HCT116 (cell line): ENCODE measurements around the gene MAN2B1. TPM values are rescaled to one million over a fixed set of nuclear protein-coding genes. Genes with fewer than 3 reads are reported as not detected.

Source experiments
- ATAC-seq: fragments of 200-7000 bp; cut with Tn5 transposase; 2 replicates; pipeline ENCODE4 v1.9.1; 2020; ENCODE audit warnings: mild to moderate bottlenecking, moderate library complexity
- BruUV-seq: library from RNA; stranded (reverse); fragments of 400-500 nt; replicated peaks from 2 replicates; lab custom pipeline; 2021; lab: Mats Ljungman, UMichigan
- CTCF ChIA-PET: fragments of 300-600 bp; sonication (Branson Sonifier 250); formaldehyde crosslinking; loops from one replicate; lab custom pipeline; 2021; ENCODE audit warnings: antibody characterized with exemption; lab: Charles Lee
- POLR2A ChIA-PET: fragments of 300-600, 350-600 bp; sonication (Branson Sonifier 250); formaldehyde crosslinking; loops from one replicate; lab custom pipeline; 2021; ENCODE audit warnings: antibody characterized with exemption; lab: Charles Lee
- RAD21 ChIA-PET, 2 experiments: fragments of 300-600 bp; sonication (Branson Sonifier 250); formaldehyde crosslinking; loops; one replicate each; lab custom pipeline; 2023; ENCODE audit warnings: low total read pairs in 2 of 2; ENCODE audit not compliant: uncharacterized antibody in 2 of 2, unreplicated experiment in 2 of 2, low non-redundant PET in 1 of 2; lab: Charles Lee
- DNase-seq: peaks from one replicate; pipeline ENCODE4 v3.0.0-alpha.2; 2010; ENCODE audit warnings: low read depth, low spot score
- H2AFZ ChIP-seq: fragments of 200-600 bp; shearing (Covaris generic), sonication (generic); 2 replicates; pipeline ENCODE4 v1.6.1; 2017; ENCODE audit warnings: low read depth, mixed run types, mixed read lengths, antibody characterized with exemption, low read length; ENCODE audit not compliant: poor library complexity, severe bottlenecking
- H3K27ac ChIP-seq: 2 replicates; pipeline ENCODE4 v1.5.1; 2012; ENCODE audit warnings: low read depth, low read length
- H3K27me3 ChIP-seq: fragments of 200-600 bp; sonication (generic); 2 replicates; pipeline ENCODE4 v1.6.1; 2016; ENCODE audit warnings: mixed run types, low read length, mixed read lengths; ENCODE audit not compliant: insufficient read depth
- H3K36me3 ChIP-seq, 2 experiments: fragments of 200-500 bp in 1 of 2; fragments of 200-600 bp in 1 of 2; sonication (Bioruptor generic) in 1 of 2; sonication (generic) in 1 of 2; 2 replicates each; pipeline versions ENCODE4 v1.5.1 to v1.6.1; 2014 to 2016; ENCODE audit warnings: low read length in 2 of 2, inconsistent platforms in 1 of 2, mixed read lengths in 1 of 2, mixed run types in 1 of 2; ENCODE audit not compliant: insufficient read depth in 2 of 2, control insufficient read depth in 1 of 2
- H3K4me1 ChIP-seq, 2 experiments: fragments of 200-600 bp in 1 of 2; sonication (generic) in 1 of 2; 2 replicates each; pipeline versions ENCODE4 v1.5.1 to v1.6.1; 2012 to 2017; ENCODE audit warnings: low read length in 2 of 2, inconsistent platforms in 1 of 2, mild to moderate bottlenecking in 1 of 2, mixed read lengths in 1 of 2, mixed run types in 1 of 2, moderate library complexity in 1 of 2; ENCODE audit not compliant: insufficient read depth in 2 of 2, control insufficient read depth in 1 of 2
- H3K4me2 ChIP-seq: fragments of 200-600 bp; sonication (generic); 2 replicates; pipeline ENCODE4 v1.6.1; 2017; ENCODE audit warnings: mixed run types, low read length, mixed read lengths
- H3K4me3 ChIP-seq, 2 experiments: fragments of 200-600 bp in 1 of 2; sonication (generic) in 1 of 2; replicated peaks in 1 of 2; 2 replicates each; pipeline ENCODE4 v1.5.1; 2011 to 2016; ENCODE audit warnings: low read length in 2 of 2, control low read depth in 1 of 2, low read depth in 1 of 2, mild to moderate bottlenecking in 1 of 2, mixed read lengths in 1 of 2, mixed run types in 1 of 2
- H3K79me2 ChIP-seq: fragments of 200-600 bp; sonication (generic); 2 replicates; pipeline ENCODE4 v1.6.1; 2017; ENCODE audit warnings: mild to moderate bottlenecking, mixed run types, low read length, moderate library complexity, mixed read lengths; ENCODE audit not compliant: insufficient read depth
- H3K9ac ChIP-seq: fragments of 200-600 bp; sonication (generic); 2 replicates; pipeline ENCODE4 v1.6.1; 2016; ENCODE audit warnings: low read length, mixed read lengths
- H3K9me2 ChIP-seq: fragments of 200-600 bp; sonication (generic), shearing (Covaris generic); 2 replicates; pipeline ENCODE4 v1.6.1; 2017; ENCODE audit warnings: mixed run types, mild to moderate bottlenecking, moderate library complexity; ENCODE audit not compliant: insufficient read depth
- H3K9me3 ChIP-seq, 2 experiments: fragments of 200-500 bp in 1 of 2; fragments of 200-600 bp in 1 of 2; sonication (Bioruptor generic) in 1 of 2; sonication (generic) in 1 of 2; 2 replicates each; pipeline ENCODE4 v1.6.1; 2014 to 2017; ENCODE audit warnings: low read length in 2 of 2, mixed read lengths in 2 of 2, inconsistent platforms in 1 of 2, low read depth in 1 of 2, mild to moderate bottlenecking in 1 of 2, mixed run types in 1 of 2, moderate library complexity in 1 of 2; ENCODE audit not compliant: control insufficient read depth in 1 of 2, insufficient read depth in 1 of 2
- H4K20me1 ChIP-seq: fragments of 200-600 bp; sonication (generic), shearing (Covaris generic); 2 replicates; pipeline ENCODE4 v1.6.1; 2017; ENCODE audit warnings: mixed run types, mild to moderate bottlenecking, moderate library complexity; ENCODE audit not compliant: insufficient read depth
- EZH2 ChIP-seq: fragments of 200-600 bp; sonication (generic); IDR thresholded peaks from 2 replicates; pipeline ENCODE4 v1.6.1; 2017; ENCODE audit warnings: antibody characterized with exemption, mixed run types
- EZH2phosphoT487 ChIP-seq: fragments of 200-600 bp; IDR thresholded peaks from 2 replicates; pipeline ENCODE4 v1.6.1; 2018; ENCODE audit warnings: antibody characterized with exemption, borderline replicate concordance
- JUND ChIP-seq: IDR thresholded peaks from 2 replicates; pipeline ENCODE4 v1.6.1; 2012
- POLR2AphosphoS5 ChIP-seq: IDR thresholded peaks from 2 replicates; pipeline ENCODE4 v1.6.1; 2011; ENCODE audit warnings: mild to moderate bottlenecking, low read depth, low read length, moderate library complexity
- SP1 ChIP-seq: IDR thresholded peaks from 2 replicates; pipeline ENCODE4 v1.6.1; 2012; ENCODE audit warnings: low read depth
- TCF7L2 ChIP-seq: IDR thresholded peaks from 2 replicates; pipeline ENCODE4 v1.7.0; 2011; ENCODE audit warnings: borderline replicate concordance, inconsistent platforms; ENCODE audit not compliant: insufficient read depth, insufficient read length; ENCODE audit errors: extremely low read depth
- intact Hi-C: fragments of 100-400 bp; cut with micrococcal nuclease; formaldehyde crosslinking; loops from 2 replicates; pipeline ENCODE4 v1.10.0; 2022
- total RNA-seq: library from RNA; stranded (reverse); gene quantifications from one replicate; pipeline ENCODE4 v1.2.1, GENCODE V29; 2021; ENCODE audit not compliant: unreplicated experiment
- TF ChIP-seq, protein P1 (sequence below): IDR thresholded peaks from 2 replicates; pipeline ENCODE4 v1.6.1; 2011; ENCODE audit warnings: mild to moderate bottlenecking, low read length, moderate library complexity; ENCODE audit not compliant: insufficient replicate concordance; ENCODE audit errors: extremely low read depth
- TF ChIP-seq, protein P2 (sequence below): IDR thresholded peaks from 2 replicates; pipeline ENCODE4 v1.6.1; 2012
- TF ChIP-seq, protein P3 (sequence below), 3 experiments: fragments of 200-600 bp in 1 of 3; sonication (generic) in 1 of 3; IDR thresholded peaks in 2 of 3; conservative IDR thresholded peaks in 1 of 3; 2 replicates each; pipeline ENCODE4 v1.5.1; 2012 to 2017; ENCODE audit warnings: low read depth in 2 of 3, low read length in 2 of 3, antibody characterized with exemption in 1 of 3, borderline replicate concordance in 1 of 3, control low read depth in 1 of 3, mild to moderate bottlenecking in 1 of 3, mixed read lengths in 1 of 3, mixed run types in 1 of 3, moderate library complexity in 1 of 3; ENCODE audit not compliant: insufficient read depth in 1 of 3

MAN2B1 gene
- total RNA-seq, 1 experiment from 2014 or later, result 48.3 TPM

DNA sequence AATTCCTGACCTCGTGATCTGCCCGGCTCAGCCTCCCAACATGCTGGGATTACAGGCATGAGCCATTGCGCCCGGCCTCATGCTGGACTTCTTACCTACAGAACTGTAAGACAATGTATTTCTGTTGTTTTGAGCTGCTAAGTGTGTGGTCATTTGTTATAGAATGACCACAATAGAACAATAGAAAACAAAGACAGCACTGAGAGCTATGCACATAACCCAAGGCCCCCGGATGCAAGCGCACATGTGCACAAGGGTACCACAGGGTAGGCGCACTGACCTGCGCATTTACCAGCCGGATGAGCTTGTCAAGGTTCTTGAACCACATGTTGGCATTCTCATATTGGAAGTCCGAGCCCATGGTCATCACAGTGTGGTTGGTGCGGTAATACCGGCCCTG, 5.6 kb downstream of the MAN2B1 start:
- Histone ChIP-seq H2AFZ (no peak overlapping the region), H3K4me1 (peaks cover 0 to 7% of the 10 kb centered on the region in 2 experiments; a peak in 2 of 4 replicates), H4K20me1 (no peaks in the 10 kb centered on the region), H3K4me2 (no peak overlapping the region), H3K27me3 (no peaks in the 10 kb centered on the region), H3K4me3 (no peak overlapping the region), H3K9me2 (no peaks in the 10 kb centered on the region), H3K79me2 (no peaks in the 10 kb centered on the region), H3K36me3 (peaks cover 0 to 10% of the 10 kb centered on the region in 2 experiments; a peak in 2 of 4 replicates), H3K9ac (no peak overlapping the region), H3K9me3 (no peaks in the 10 kb centered on the region), H3K27ac (no peak overlapping the region)
- POLR2A ChIA-PET, result no interaction called here
- BruUV-seq, result no TSS peak
- no peak for ATAC-seq
- TF ChIP-seq SP1 (no peak), TCF7L2 (no peak), EZH2phosphoT487 (no peak), EZH2 (no peak), JUND (no peak)
- TF ChIP-seq, protein P1, sequence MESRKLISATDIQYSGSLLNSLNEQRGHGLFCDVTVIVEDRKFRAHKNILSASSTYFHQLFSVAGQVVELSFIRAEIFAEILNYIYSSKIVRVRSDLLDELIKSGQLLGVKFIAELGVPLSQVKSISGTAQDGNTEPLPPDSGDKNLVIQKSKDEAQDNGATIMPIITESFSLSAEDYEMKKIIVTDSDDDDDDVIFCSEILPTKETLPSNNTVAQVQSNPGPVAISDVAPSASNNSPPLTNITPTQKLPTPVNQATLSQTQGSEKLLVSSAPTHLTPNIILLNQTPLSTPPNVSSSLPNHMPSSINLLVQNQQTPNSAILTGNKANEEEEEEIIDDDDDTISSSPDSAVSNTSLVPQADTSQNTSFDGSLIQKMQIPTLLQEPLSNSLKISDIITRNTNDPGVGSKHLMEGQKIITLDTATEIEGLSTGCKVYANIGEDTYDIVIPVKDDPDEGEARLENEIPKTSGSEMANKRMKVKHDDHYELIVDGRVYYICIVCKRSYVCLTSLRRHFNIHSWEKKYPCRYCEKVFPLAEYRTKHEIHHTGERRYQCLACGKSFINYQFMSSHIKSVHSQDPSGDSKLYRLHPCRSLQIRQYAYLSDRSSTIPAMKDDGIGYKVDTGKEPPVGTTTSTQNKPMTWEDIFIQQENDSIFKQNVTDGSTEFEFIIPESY, result no peak
- TF ChIP-seq, protein P2, sequence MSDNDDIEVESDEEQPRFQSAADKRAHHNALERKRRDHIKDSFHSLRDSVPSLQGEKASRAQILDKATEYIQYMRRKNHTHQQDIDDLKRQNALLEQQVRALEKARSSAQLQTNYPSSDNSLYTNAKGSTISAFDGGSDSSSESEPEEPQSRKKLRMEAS, result no peak
- CTCF ChIA-PET, result no interaction called here
- intact Hi-C loops, result loop anchor here (10.0 kb wide), 1 partner anchor 736 kb away; the partner anchor contains the start of gene ZNF700
- no peak for DNase-seq
- RAD21 ChIA-PET, result no interaction called here

DNA sequence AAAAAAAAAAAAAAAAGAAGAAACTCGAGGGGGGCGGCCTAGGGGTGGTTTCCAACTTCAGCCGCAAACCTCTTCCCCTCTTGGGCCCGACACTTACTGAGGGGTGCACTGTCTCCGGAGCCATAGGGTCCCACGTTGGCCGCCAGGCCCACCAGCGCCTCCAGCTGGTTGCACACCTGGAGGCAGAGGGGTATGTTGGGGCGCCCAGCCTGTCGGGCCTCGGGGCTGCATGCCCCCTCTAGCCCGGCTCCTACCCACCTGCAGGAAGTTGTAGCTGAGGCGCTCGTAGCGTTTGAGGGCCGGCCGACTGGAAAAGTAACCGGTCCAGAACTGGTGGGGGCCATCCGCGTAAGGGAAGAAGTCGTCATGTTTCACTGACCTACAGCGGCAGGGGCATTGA, 8.6 kb downstream of the MAN2B1 start:
- Histone ChIP-seq H3K4me1 (no peaks in the 10 kb centered on the region), H4K20me1 (no peaks in the 10 kb centered on the region), H3K79me2 (no peaks in the 10 kb centered on the region), H3K27me3 (no peaks in the 10 kb centered on the region), H3K9me2 (no peaks in the 10 kb centered on the region), H3K4me3 (no peak overlapping the region), H3K36me3 (peaks cover 0 to 10% of the 10 kb centered on the region in 2 experiments; a peak in 2 of 4 replicates), H3K27ac (no peak overlapping the region), H3K4me2 (no peak overlapping the region), H3K9ac (no peak overlapping the region), H3K9me3 (no peaks in the 10 kb centered on the region), H2AFZ (no peak overlapping the region)
- CTCF ChIA-PET, result no interaction called here
- POLR2A ChIA-PET, result no interaction called here
- no peak for ATAC-seq
- RAD21 ChIA-PET, result interaction anchor here in 1 of 2 experiments (0.7 kb wide), 1 partner anchor 14 kb away, joined by 7 read pairs; no protein-coding TSS in a partner anchor
- TF ChIP-seq POLR2AphosphoS5 (no peak), SP1 (no peak)
- TF ChIP-seq, protein P3, sequence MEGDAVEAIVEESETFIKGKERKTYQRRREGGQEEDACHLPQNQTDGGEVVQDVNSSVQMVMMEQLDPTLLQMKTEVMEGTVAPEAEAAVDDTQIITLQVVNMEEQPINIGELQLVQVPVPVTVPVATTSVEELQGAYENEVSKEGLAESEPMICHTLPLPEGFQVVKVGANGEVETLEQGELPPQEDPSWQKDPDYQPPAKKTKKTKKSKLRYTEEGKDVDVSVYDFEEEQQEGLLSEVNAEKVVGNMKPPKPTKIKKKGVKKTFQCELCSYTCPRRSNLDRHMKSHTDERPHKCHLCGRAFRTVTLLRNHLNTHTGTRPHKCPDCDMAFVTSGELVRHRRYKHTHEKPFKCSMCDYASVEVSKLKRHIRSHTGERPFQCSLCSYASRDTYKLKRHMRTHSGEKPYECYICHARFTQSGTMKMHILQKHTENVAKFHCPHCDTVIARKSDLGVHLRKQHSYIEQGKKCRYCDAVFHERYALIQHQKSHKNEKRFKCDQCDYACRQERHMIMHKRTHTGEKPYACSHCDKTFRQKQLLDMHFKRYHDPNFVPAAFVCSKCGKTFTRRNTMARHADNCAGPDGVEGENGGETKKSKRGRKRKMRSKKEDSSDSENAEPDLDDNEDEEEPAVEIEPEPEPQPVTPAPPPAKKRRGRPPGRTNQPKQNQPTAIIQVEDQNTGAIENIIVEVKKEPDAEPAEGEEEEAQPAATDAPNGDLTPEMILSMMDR (IDR thresholded peaks at IDR 0.05 in 2 of 3, conservative IDR thresholded peaks at IDR 0.05 in 1 of 3; ENCODE audit: borderline replicate concordance in 1 of 3, insufficient read depth in 1 of 3, low read depth in 2 of 3, low read length in 2 of 3), result peak in 2 of 3 experiments; percentile 9 to 24; a peak in 1 of 6 replicates
- intact Hi-C loops, result no loop called here
- no peak for DNase-seq
- BruUV-seq, result no TSS peak
